Stimulated activated memory B cell treated with anti-CD40 and anti-IgM and Interleukin-4, amounts not matched to agents 10 μg/mL and 1 μg/mL and 100 μg/mL, for 72 hours (primary cell): Measurements from ENCODE around the gene MTX3.

ENCODE experiments used
- ATAC-seq: fragments of 150-1000 bp; cut with Tn5 transposase; 2 replicates; pipeline ENCODE4 v1.10.0; 2021
- H3K27ac Mint-ChIP-seq: one replicate; pipeline ENCODE4 v1.8.0; 2022; ENCODE audit warnings: mild to moderate bottlenecking, mixed read lengths
- H3K27me3 Mint-ChIP-seq: one replicate; pipeline ENCODE4 v1.8.0; 2022; ENCODE audit warnings: mixed read lengths
- H3K36me3 Mint-ChIP-seq: one replicate; pipeline ENCODE4 v1.8.0; 2022; ENCODE audit warnings: mixed read lengths
- H3K4me1 Mint-ChIP-seq: one replicate; pipeline ENCODE4 v1.8.0; 2022; ENCODE audit warnings: mixed read lengths
- H3K4me3 Mint-ChIP-seq: one replicate; pipeline ENCODE4 v1.8.0; 2022; ENCODE audit warnings: mild to moderate bottlenecking, moderate library complexity, mixed read lengths
- H3K9me3 Mint-ChIP-seq: one replicate; pipeline ENCODE4 v1.8.0; 2022; ENCODE audit warnings: mixed read lengths

The MTX3 gene, protein sequence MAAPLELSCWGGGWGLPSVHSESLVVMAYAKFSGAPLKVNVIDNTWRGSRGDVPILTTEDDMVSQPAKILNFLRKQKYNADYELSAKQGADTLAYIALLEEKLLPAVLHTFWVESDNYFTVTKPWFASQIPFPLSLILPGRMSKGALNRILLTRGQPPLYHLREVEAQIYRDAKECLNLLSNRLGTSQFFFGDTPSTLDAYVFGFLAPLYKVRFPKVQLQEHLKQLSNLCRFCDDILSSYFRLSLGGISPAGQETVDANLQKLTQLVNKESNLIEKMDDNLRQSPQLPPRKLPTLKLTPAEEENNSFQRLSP

DNA sequence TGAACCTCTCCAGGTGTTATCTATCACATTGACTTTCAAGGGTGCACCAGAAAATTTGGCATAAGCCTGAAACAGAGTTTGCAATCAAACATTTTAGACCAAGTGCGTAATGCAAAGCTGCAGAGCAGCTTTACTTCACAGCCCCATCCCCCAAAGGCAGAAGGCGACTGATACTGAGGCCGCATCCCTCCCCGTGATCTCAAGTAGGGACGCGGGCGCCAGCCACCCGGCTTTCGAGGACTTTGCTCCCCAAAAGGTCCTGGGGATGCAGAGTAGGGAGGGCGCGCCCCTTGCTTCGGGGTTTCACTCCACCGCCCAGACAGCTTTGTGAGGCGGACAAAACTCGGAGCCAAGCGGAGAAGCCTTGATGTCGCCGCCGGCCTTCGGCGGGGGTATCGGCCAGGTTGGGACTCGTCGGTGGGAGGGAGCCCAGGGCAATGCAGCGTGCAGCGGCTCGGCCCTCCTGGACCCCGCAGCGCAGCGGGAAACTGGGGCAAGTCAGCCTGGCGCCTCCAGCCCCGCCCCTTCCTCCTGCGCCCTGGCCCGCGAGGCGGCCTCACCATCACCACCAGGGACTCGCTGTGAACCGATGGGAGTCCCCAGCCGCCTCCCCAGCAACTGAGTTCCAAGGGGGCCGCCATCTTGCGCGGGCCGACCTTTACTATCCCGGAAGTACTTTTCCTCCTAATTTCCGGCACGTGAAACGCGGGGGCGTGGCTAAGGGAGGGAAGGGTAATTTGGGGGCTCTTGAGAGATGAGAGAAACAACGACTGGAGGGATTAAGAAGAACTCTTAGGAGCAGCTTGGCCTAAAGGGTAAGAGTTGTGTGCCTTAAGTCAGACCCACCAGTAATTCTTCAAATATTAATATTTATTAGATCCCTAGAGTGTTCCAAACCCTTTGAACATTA, at the start of gene MTX3:
Gene MTX3 (minus strand): TSS at position 665 of the 910 bp plus-strand sequence. CDS start 24 bp downstream, at position 641.
- H3K36me3 Mint-ChIP-seq, result peaks cover 31% of the 10 kb centered on the region
- peak within 1 kb of the TSS; percentile 92 for H3K27ac Mint-ChIP-seq
- H3K4me1 Mint-ChIP-seq, result peaks cover 15% of the 10 kb centered on the region
- H3K9me3 Mint-ChIP-seq, result no peaks in the 10 kb centered on the region
- peak; percentile 97 for ATAC-seq
- peak within 1 kb of the TSS; percentile 87 for H3K4me3 Mint-ChIP-seq
- no peaks in the 10 kb centered on the region for H3K27me3 Mint-ChIP-seq

DNA sequence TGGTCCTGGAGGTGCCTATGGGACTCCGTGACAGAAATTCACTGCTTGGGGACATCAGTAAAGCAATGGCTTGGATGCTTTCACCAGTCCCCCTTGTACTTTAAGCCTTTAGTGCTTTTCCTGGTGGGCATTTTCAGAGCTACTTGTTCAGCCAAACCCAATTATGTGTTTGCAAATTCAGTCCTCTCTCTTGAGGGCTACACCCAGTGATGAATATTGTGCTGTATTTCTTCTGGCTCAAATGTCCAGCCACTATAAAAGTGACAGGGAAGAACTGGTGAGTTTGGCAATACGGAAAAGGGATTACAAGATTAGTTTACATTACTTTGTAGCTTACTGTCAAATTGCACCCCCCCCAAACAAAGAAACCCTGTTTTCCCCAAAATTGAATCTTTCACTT, 48.6 kb upstream of the MTX3 start:
- Mint-ChIP-seq H3K4me1 (peaks cover 4% of the 10 kb centered on the region), H3K9me3 (no peaks in the 10 kb centered on the region), H3K27me3 (peaks cover 58% of the 10 kb centered on the region), H3K36me3 (no peaks in the 10 kb centered on the region), H3K27ac (no peak overlapping the region), H3K4me3 (no peak overlapping the region)
- no peak for ATAC-seq

DNA sequence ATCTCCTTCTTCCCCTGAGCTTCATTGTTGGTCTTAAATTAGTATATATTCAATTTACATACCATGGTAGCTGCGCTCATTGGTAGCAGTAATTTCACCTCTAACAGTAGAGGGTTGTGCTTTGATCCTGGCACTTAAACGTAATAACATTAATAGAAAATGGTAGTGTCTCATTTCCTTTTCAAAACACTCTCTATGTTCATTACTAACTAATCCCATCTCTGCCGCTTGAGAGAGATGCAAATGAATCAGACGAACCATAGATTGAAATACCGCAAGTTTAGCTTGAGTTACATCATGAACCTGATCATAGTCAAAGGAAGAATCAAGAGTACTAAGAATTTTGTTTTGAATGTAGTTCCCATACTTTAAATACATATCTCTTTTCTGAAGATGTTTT, 46.3 kb upstream of the MTX3 start:
- ATAC-seq, result no peak
- no peak overlapping the region for H3K4me3 Mint-ChIP-seq
- peaks cover 72% of the 10 kb centered on the region for H3K27me3 Mint-ChIP-seq
- H3K9me3 Mint-ChIP-seq, result no peaks in the 10 kb centered on the region
- H3K4me1 Mint-ChIP-seq, result peaks cover 4% of the 10 kb centered on the region
- H3K36me3 Mint-ChIP-seq, result no peaks in the 10 kb centered on the region
- H3K27ac Mint-ChIP-seq, result no peak overlapping the region

DNA sequence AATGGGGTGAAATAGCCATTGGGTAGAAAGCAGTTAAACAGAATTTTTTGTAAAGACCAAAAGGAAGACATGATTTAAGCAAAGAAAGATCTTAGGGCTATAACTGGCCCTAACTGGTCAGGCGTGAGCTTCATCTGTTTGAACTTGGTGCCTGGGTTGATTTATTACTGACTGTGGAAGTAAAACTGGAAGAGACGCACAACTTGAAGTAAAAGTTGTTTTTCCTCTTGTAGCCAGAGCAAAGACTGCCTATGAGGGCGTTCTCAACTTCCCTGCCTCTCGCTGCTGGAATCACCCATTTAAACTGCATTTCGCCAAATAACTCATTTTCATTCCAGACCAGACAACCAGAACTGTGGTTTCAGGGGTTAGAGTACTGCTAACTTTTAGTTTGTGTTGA, 45.6 kb upstream of the MTX3 start:
- ATAC-seq, result no peak
- H3K9me3 Mint-ChIP-seq, result no peaks in the 10 kb centered on the region
- peaks cover 69% of the 10 kb centered on the region for H3K27me3 Mint-ChIP-seq
- H3K27ac Mint-ChIP-seq, result no peak overlapping the region
- H3K4me3 Mint-ChIP-seq, result no peak overlapping the region
- H3K4me1 Mint-ChIP-seq, result peaks cover 4% of the 10 kb centered on the region
- H3K36me3 Mint-ChIP-seq, result no peaks in the 10 kb centered on the region

DNA sequence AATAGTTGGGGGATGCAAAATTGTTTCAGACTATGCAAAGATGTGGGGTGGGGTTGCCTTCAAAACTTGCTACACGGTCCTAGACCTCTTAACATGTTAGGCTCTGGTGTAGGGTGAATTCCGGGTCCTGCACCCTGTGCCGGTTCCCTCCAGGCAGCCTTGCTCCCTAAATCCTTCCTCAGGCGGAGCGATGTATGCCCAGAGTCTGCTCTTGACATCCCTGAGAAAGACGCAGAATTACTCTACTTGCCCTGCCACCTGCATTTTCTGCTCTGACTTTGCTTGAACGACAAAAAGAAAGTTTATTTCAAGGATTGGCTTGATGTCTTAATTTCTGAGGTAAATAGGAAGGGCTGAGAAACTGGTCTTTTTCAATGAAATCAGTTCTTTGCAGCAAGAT, 44.8 kb upstream of the MTX3 start:
- Mint-ChIP-seq H3K27ac (no peak overlapping the region), H3K9me3 (no peaks in the 10 kb centered on the region), H3K4me3 (no peak overlapping the region), H3K36me3 (no peaks in the 10 kb centered on the region), H3K27me3 (peaks cover 61% of the 10 kb centered on the region), H3K4me1 (peaks cover 4% of the 10 kb centered on the region)
- no peak for ATAC-seq

DNA sequence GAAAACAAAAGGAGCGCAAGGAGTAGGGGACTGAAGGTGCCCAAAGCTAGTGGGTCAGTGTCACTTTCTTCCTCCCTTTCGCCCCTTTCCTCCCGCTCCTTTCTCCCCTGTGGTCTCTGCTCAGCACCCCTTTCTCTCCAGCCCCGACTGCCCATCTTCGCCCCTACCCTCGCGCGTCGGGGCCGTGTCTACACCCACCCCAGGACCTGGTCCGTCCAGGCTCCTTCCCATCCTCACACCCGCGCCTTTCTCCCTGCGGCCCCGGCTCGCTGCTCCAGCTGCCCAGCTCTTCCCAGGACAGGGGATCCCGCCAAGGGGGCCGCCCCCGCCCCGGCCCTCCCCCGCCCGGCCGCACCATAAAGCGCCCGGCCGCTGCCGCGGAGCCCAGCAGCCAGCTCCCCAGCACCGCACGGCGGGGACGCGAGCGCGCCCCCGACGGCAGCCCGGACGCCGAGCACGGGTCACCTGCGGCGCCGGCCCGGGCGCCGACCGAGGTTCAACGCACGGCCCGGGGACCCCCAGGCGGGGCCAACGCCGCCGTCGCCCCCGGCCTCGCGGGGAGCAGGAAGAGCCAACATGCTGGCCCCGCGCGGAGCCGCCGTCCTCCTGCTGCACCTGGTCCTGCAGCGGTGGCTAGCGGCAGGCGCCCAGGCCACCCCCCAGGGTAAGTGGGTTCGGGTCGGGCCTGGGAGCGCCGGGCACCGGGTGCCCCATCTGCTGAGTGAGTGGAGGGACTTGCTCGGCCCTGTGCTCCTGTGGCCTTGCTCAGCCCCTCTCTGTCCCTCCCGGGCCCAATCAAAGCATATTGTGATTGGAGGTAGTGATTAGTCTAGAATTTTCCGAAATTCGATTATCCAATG, 44.1 kb upstream of the MTX3 start, which contains the start of gene THBS4:
Gene THBS4 (plus strand): TSS at position 387 of the 860 bp plus-strand sequence. CDS start 190 bp downstream, at position 577.
- peak; percentile 44 for ATAC-seq
- Mint-ChIP-seq H3K9me3 (no peaks in the 10 kb centered on the region), H3K27ac (no peak within 1 kb of the TSS), H3K27me3 (peaks cover 57% of the 10 kb centered on the region), H3K4me1 (peaks cover 4% of the 10 kb centered on the region), H3K4me3 (no peak within 1 kb of the TSS), H3K36me3 (no peaks in the 10 kb centered on the region)

DNA sequence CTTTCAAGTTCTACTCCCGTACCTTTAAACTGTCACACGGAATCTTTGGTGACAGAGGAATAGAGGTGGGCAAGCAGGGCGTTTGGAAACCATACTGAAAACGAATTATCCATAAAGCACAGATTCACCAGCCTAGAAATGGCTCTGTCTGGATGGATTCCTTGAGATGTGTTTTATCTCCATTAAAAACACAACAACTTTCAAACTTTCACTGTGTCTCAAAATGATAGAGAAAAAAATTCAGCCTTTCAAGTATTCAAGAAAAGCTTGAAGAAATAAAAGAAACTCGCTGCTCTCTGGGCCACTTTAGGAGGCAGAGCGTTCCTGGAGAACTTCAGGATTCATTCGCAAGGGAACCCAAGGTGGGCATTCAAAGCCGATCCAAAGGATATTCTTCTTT, 43.5 kb upstream of the MTX3 start:
- Mint-ChIP-seq H3K27me3 (peaks cover 51% of the 10 kb centered on the region), H3K36me3 (no peaks in the 10 kb centered on the region), H3K4me1 (peaks cover 4% of the 10 kb centered on the region), H3K9me3 (no peaks in the 10 kb centered on the region), H3K27ac (no peak overlapping the region), H3K4me3 (no peak overlapping the region)
- no peak for ATAC-seq

DNA sequence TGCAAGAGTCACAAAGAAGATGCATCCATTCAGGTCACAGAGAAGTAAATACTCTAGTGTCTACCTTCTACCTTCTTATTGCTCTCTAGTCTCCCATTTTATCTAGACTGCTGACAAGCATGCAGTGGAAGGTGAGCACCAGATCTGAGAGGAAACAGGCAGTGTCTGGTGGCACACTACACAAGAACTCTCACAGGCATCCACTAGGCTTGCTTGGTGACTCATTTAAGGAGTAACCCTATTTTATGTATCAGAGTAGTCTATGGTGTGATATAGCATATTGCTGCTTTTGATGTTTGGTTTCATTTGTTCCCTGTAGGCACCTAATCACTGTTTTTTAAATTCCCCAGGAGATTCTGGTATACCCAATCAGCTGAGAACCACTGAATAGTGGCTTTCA, 42.5 kb upstream of the MTX3 start:
- Mint-ChIP-seq H3K27me3 (peaks cover 51% of the 10 kb centered on the region), H3K9me3 (no peaks in the 10 kb centered on the region), H3K4me1 (peaks cover 4% of the 10 kb centered on the region), H3K27ac (no peak overlapping the region), H3K36me3 (no peaks in the 10 kb centered on the region), H3K4me3 (no peak overlapping the region)
- ATAC-seq, result no peak

DNA sequence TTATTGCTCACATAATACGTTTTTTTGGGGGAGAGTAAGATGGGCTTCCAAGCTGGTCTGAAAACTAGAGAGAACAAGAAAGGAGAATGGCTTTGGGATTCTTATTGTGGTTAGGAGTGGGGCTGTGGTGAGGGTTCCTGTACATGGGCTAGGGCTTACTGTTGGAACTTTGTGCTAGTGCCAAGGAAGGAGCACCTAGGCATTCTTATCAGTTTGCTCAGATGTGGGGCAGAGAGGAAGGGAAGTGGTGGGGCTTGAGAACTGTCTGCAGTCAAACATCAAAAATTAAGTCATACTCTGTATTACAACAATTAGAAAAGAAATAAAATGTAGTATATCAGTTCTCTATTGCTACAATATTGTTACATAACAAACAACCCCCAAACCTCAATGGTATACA, 40.0 kb upstream of the MTX3 start:
- Mint-ChIP-seq H3K36me3 (no peaks in the 10 kb centered on the region), H3K27ac (no peak overlapping the region), H3K9me3 (no peaks in the 10 kb centered on the region), H3K4me1 (peaks cover 4% of the 10 kb centered on the region), H3K27me3 (peaks cover 40% of the 10 kb centered on the region), H3K4me3 (no peak overlapping the region)
- ATAC-seq, result no peak

DNA sequence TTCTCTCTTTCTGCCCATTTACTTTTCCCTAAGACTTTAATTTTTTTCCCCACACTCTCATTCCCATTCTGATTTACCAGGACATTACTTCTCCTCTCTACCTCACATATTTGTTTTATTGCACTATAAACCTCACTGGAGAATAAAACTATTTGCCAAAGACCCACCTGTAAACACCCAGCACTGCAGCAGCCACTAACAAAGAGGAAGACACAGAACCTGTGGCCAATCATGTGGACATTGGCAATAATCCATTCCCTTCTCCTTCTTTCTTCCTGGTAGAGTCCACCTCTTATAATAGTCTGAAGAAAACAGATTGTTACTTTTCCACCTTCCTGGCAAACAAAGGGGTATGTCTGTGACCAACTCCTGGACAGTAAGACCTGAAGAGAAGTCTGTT, 35.8 kb upstream of the MTX3 start:
- no peak for ATAC-seq
- Mint-ChIP-seq H3K4me1 (no peaks in the 10 kb centered on the region), H3K4me3 (no peak overlapping the region), H3K27ac (no peak overlapping the region), H3K36me3 (no peaks in the 10 kb centered on the region), H3K27me3 (no peaks in the 10 kb centered on the region), H3K9me3 (no peaks in the 10 kb centered on the region)

DNA sequence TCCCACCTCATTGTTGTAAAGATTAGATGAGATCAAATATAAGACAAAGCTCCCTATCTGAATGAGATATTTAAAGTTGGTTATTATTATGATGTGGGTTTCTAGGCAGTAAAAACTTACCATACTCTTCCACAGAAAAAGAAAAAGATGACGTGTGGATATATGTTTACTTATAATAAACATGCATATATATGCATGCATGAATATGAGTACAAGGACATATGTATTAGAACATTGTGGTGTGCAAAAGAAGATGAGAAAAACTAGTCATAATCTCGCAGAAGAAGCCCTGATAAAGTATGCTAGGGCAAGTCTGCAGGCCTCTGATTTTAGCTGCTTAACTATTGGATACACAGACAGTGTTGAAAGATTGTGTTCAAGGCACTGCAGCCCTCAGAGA, 34.0 kb upstream of the MTX3 start:
- no peaks in the 10 kb centered on the region for H3K36me3 Mint-ChIP-seq
- ATAC-seq, result no peak

DNA sequence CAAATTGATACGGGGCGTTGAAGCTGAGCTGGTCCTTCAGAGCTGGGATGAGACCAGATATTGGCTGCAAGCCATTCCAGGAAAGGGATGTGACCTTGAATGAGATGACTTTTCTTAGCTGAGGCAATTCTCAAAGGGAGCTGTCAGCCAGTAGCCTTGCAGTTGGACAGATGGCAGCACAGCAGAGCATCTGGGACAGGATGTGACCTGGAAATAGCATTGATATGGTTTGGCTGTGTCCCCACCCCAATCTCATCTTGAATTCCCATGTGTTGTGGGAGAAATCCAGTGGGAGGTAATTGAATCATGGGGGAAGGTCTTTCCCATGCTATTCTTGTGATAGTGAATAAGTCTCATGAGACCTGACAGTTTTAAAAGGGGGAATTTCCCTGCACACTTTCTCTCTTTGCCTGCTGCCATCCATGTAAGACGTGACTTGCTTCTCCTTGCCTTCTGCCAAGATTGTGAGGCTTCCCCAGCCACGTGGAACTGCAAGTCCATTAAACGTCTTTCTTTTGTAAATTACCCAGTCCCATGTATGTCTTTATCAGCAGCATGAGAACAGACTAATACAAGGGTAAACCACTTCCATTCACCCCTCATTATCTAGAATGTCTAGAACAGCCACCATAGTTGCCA, 19.8 kb upstream of the MTX3 start:
- no peak for ATAC-seq
- Mint-ChIP-seq H3K27ac (no peak overlapping the region), H3K36me3 (peaks cover 23% of the 10 kb centered on the region), H3K4me1 (no peaks in the 10 kb centered on the region), H3K4me3 (no peak overlapping the region), H3K9me3 (peaks cover 7% of the 10 kb centered on the region), H3K27me3 (no peaks in the 10 kb centered on the region)

More for the DNA sequence above, 34.0 kb upstream of the MTX3 start:
- Mint-ChIP-seq H3K27ac (no peak overlapping the region), H3K4me3 (no peak overlapping the region), H3K9me3 (no peaks in the 10 kb centered on the region), H3K4me1 (no peaks in the 10 kb centered on the region), H3K27me3 (no peaks in the 10 kb centered on the region)

DNA sequence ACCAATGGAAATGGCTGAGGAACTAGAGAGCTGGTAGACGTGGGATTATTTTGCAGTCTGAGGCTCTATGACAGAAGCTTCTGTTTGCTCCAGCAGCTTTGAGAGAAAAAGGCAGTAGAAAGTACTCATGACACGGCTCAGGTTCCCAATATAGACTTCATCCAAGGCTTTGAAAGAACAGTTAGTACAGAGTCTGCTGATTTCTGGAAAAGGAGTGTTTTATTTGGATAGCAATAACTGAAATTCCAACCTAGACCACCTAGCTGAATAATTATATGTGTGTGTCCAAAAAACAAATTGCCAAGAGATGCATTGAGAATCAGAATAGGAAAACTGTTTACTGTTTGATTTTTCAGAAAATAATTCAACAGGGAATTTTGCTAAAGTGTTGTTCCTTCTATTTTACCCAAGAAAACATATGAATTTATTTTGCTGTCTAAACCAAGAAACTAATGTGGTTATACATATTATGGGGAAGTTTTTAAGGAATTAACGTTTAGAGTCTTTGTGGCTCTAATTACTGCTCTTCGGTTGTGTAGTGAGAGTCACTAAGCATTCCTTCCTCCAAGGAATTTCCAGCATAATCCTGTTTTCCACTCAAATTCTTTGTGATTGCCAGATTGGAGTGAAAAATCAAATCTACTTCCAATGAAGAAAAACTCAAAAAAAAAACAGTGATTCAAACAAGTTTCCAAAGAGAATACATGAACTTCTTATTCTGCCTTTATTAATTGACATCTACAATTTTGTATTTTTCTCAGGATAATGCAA, 18.1 kb upstream of the MTX3 start:
- no peak overlapping the region for H3K27ac Mint-ChIP-seq
- peaks cover 23% of the 10 kb centered on the region for H3K36me3 Mint-ChIP-seq
- no peaks in the 10 kb centered on the region for H3K4me1 Mint-ChIP-seq
- no peak for ATAC-seq
- no peaks in the 10 kb centered on the region for H3K27me3 Mint-ChIP-seq
- no peak overlapping the region for H3K4me3 Mint-ChIP-seq
- peaks cover 7% of the 10 kb centered on the region for H3K9me3 Mint-ChIP-seq

DNA sequence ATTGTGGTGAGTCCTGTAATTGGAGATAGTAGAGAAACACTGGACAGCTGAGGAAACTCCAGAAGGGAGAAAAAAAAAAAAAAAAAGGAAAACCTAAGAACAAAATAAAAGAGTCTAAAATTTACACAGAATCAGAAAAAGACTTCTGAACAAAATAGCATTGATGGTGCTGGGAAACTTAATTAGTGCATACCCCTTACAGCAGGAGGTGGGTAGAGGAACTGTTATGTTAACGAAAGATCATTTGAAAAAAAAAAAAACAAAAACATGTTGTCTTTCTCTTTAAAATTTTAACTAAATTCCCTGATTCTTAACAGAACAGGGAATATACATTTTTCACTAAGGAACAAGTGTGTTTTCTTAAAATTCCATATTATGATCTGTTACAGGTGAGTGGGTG, 11.6 kb upstream of the MTX3 start:
- H3K36me3 Mint-ChIP-seq, result peaks cover 33% of the 10 kb centered on the region
- H3K9me3 Mint-ChIP-seq, result no peaks in the 10 kb centered on the region
- H3K27me3 Mint-ChIP-seq, result no peaks in the 10 kb centered on the region
- no peaks in the 10 kb centered on the region for H3K4me1 Mint-ChIP-seq
- no peak overlapping the region for H3K4me3 Mint-ChIP-seq
- ATAC-seq, result no peak
- no peak overlapping the region for H3K27ac Mint-ChIP-seq
